Lung (tissue), 12 donors: ENCODE data around the gene SPIB. TPM values are rescaled to one million over a fixed set of nuclear protein-coding genes. Genes with fewer than 3 reads are reported as not detected.

Experiments used
- ATAC-seq: fragments of 200-7000 bp; cut with Tn5 transposase; one replicate; pipeline ENCODE4 v1.9.1; 2020; ENCODE audit warnings: moderate number of reproducible peaks; ENCODE audit not compliant: insufficient read depth, low FRiP score
- DNase-seq, 3 donors: peaks; one replicate each; pipeline ENCODE4 v3.0.0-alpha.2; 2013 to 2017
- H3K27ac ChIP-seq, 2 donors: one replicate each; pipeline ENCODE4 v1.5.1; 2013; ENCODE audit warnings: mild to moderate bottlenecking in 2 of 2, moderate library complexity in 2 of 2, control low read depth in 1 of 2, inconsistent platforms in 1 of 2, low read depth in 1 of 2, low read length in 1 of 2
- H3K27me3 ChIP-seq, 3 donors: one replicate each; pipeline ENCODE4 v1.5.1; 2013; ENCODE audit warnings: low read length in 2 of 3; ENCODE audit not compliant: control insufficient read depth in 3 of 3, insufficient read depth in 3 of 3
- H3K36me3 ChIP-seq, 4 donors: one replicate each; pipeline ENCODE4 v1.5.1; 2013; ENCODE audit warnings: low read length in 4 of 4, mild to moderate bottlenecking in 1 of 4, moderate library complexity in 1 of 4; ENCODE audit not compliant: control insufficient read depth in 4 of 4, insufficient read depth in 4 of 4
- H3K4me1 ChIP-seq, 5 donors: one replicate each; pipeline ENCODE4 v1.5.1; 2013; ENCODE audit warnings: low read length in 5 of 5, mild to moderate bottlenecking in 2 of 5, moderate library complexity in 1 of 5; ENCODE audit not compliant: control insufficient read depth in 5 of 5, insufficient read depth in 5 of 5
- H3K4me3 ChIP-seq: one replicate; pipeline ENCODE4 v1.5.1; 2013; ENCODE audit warnings: mild to moderate bottlenecking, control low read depth, moderate library complexity
- H3K9ac ChIP-seq, 2 donors: one replicate each; pipeline ENCODE4 v1.5.1; 2013; ENCODE audit warnings: low read length in 2 of 2, control low read depth in 1 of 2; ENCODE audit not compliant: insufficient read depth in 1 of 2
- H3K9me3 ChIP-seq, 4 donors: one replicate each; pipeline ENCODE4 v1.5.1; 2013; ENCODE audit warnings: low read length in 3 of 4, mild to moderate bottlenecking in 1 of 4, moderate library complexity in 1 of 4; ENCODE audit not compliant: control insufficient read depth in 4 of 4, insufficient read depth in 3 of 4
- CTCF ChIP-seq: IDR thresholded peaks from 2 replicates; pipeline ENCODE4 v1.5.1; 2012; ENCODE audit warnings: mild to moderate bottlenecking; ENCODE audit errors: control extremely low read depth, extremely low read depth
- WGBS, 2 donors: extraction: QIAGEN DNeasy Blood & Tissue Kit; methylation state at CpG; one replicate each; pipeline ENCODE4 v1.1.7; 2013; 5-methylcytosine and 5-hydroxymethylcytosine counted together
- polyA plus RNA-seq, 2 donors: library from polyadenylated mRNA; stranded (reverse); fragments of 200-250 nt; gene quantifications; one replicate each; pipeline ENCODE4 v1.2.1, GENCODE V29; 2013
- total RNA-seq, 2 donors: library from RNA; depleted of rRNA in 1 of 2; stranded (reverse); fragments of >200 nt in 1 of 2; gene quantifications; one replicate each; pipeline ENCODE4 v1.2.1, GENCODE V29; 2014 to 2021
- donor health status: control.
- donor health status: control.
- donor health status: Bipolar disorder and iron deficiency.
- donor health status: healthy.
- donor health status: DM: yes; HTN: yes; CAD: no.

Gene SPIB
- total and polyA plus RNA-seq, 4 donors = 0.22 to 10.5 (median 0.65) TPM

- Histone ChIP-seq H3K27ac (no peak overlapping the region), H3K9ac (no peak overlapping the region), H3K27me3 (peaks cover 0 to 14% (median 12%) of the 10 kb centered on the region in 3 donors), H3K36me3 (no peaks in the 10 kb centered on the region), H3K4me3 (no peak overlapping the region), H3K4me1 (peaks cover 0 to 4% (median 0%) of the 10 kb centered on the region in 5 donors), H3K9me3 (no peaks in the 10 kb centered on the region)
- no peak for TF ChIP-seq CTCF
- DNase-seq (no peak), ATAC-seq (no peak)
- WGBS, 2 donors = 16 to 22% methylated on average over 7 to 8 of the region's 8 CpGs
Observed at GRCh38 chr19:50419580-50420035, 870 bp downstream of the SPIB start.

- DNase-seq = no peak
- Histone ChIP-seq H3K4me3 (no peak overlapping the region), H3K27me3 (peaks cover 0 to 14% (median 12%) of the 10 kb centered on the region in 3 donors), H3K36me3 (no peaks in the 10 kb centered on the region), H3K9ac (no peak overlapping the region), H3K9me3 (no peaks in the 10 kb centered on the region), H3K27ac (no peak overlapping the region), H3K4me1 (peaks cover 0 to 4% (median 0%) of the 10 kb centered on the region in 5 donors)
- 35 to 41% methylated on average over 3 of the region's 3 CpGs for WGBS, 2 donors
- TF ChIP-seq CTCF = no peak
- no peak for ATAC-seq
Observed at GRCh38 chr19:50420127-50420526, 1.4 kb downstream of the SPIB start.

- no peak overlapping the region for H3K27ac ChIP-seq
- H3K9me3 ChIP-seq = no peaks in the 10 kb centered on the region
- peaks cover 0 to 14% (median 12%) of the 10 kb centered on the region in 3 donors for H3K27me3 ChIP-seq
- DNase-seq = no peak
- ATAC-seq = no peak
- no peak for TF ChIP-seq CTCF
- no peak overlapping the region for H3K4me3 ChIP-seq
- no peak overlapping the region for H3K9ac ChIP-seq
- no peaks in the 10 kb centered on the region for H3K36me3 ChIP-seq
- H3K4me1 ChIP-seq = peaks cover 0 to 4% (median 0%) of the 10 kb centered on the region in 5 donors
- 63% methylated on average over 3 of the region's 3 CpGs for WGBS, 2 donors
Observed at GRCh38 chr19:50420808-50421207, 2.1 kb downstream of the SPIB start.
